Loucy (cell line): ENCODE measurements around the gene CKM.

ENCODE experiments used
- CTCF ChIP-seq: fragments of 200-600 bp; sonication (generic); conservative IDR thresholded peaks from 2 replicates; pipeline ENCODE4 v1.5.1; 2014; ENCODE audit warnings: mild to moderate bottlenecking, antibody characterized with exemption, low read length
- EZH2phosphoT487 ChIP-seq: fragments of 200-600 bp; IDR thresholded peaks from 2 replicates; pipeline ENCODE4 v1.6.1; 2018; ENCODE audit warnings: antibody characterized with exemption, mild to moderate bottlenecking, moderate library complexity, borderline replicate concordance

- TF ChIP-seq CTCF (no peak), EZH2phosphoT487 (no peak)
These were observed 11.1 kb upstream of the CKM start for GRCh38 chr19:45333609-45334303.
